ENCODE results near the gene TNC.

GRCh38 chr9:114987116-114987515 lies 130.8 kb downstream of the TNC start:
- TF ChIP-seq CTCF (IDR thresholded peaks at IDR 0.05; ENCODE audit: low read depth, low read length), result no peak
- TF ChIP-seq POLR2A (IDR thresholded peaks at IDR 0.05; ENCODE audit: extremely low read depth, insufficient read length), result no peak
